Suprapubic skin (tissue), 4 donors: ENCODE data around the gene TULP4.

Source experiments
- CTCF ChIP-seq, 2 donors: fragments of 200-600 bp in 1 of 2; fragments of 450-650 bp in 1 of 2; sonication (generic) in 1 of 2; IDR thresholded peaks; one replicate each; pipeline ENCODE4 v1.5.1; 2016 to 2019; ENCODE audit warnings: antibody characterized with exemption in 2 of 2, mild to moderate bottlenecking in 1 of 2, moderate library complexity in 1 of 2
- POLR2A ChIP-seq, 2 donors: fragments of 450-650 bp; IDR thresholded peaks; one replicate each; pipeline ENCODE4 v1.6.1; 2017; ENCODE audit warnings: antibody characterized with exemption in 2 of 2, mild to moderate bottlenecking in 2 of 2, moderate library complexity in 2 of 2
- POLR2AphosphoS5 ChIP-seq, 3 donors: sonication (generic); formaldehyde crosslinking; IDR thresholded peaks; one replicate each; pipeline ENCODE4 v1.6.1; 2017; ENCODE audit warnings: antibody characterized with exemption in 3 of 3

- TF ChIP-seq CTCF (IDR thresholded peaks at IDR 0.05) = no peak
- TF ChIP-seq POLR2AphosphoS5 (IDR thresholded peaks at IDR 0.05) = no peak
- no peak for TF ChIP-seq POLR2A (IDR thresholded peaks at IDR 0.05)
Measured at GRCh38 chr6:158356586-158357546, 44.6 kb downstream of the TULP4 start.
